ENCODE data around the gene ACVR1B.

ACVR1B gene

GRCh38 chr12:52004042-52004648 lies 52.6 kb downstream of the ACVR1B start:
- H3K4me3 ChIP-seq (ENCODE audit: low read depth, low read length) = no peak overlapping the region
- DNase-seq (ENCODE audit: low read depth) = no peak
- TF ChIP-seq, protein P1, sequence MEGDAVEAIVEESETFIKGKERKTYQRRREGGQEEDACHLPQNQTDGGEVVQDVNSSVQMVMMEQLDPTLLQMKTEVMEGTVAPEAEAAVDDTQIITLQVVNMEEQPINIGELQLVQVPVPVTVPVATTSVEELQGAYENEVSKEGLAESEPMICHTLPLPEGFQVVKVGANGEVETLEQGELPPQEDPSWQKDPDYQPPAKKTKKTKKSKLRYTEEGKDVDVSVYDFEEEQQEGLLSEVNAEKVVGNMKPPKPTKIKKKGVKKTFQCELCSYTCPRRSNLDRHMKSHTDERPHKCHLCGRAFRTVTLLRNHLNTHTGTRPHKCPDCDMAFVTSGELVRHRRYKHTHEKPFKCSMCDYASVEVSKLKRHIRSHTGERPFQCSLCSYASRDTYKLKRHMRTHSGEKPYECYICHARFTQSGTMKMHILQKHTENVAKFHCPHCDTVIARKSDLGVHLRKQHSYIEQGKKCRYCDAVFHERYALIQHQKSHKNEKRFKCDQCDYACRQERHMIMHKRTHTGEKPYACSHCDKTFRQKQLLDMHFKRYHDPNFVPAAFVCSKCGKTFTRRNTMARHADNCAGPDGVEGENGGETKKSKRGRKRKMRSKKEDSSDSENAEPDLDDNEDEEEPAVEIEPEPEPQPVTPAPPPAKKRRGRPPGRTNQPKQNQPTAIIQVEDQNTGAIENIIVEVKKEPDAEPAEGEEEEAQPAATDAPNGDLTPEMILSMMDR (IDR thresholded peaks at IDR 0.05; ENCODE audit: insufficient read depth, low read depth, low read length, missing control alignments) = peak; percentile 50

DNA sequence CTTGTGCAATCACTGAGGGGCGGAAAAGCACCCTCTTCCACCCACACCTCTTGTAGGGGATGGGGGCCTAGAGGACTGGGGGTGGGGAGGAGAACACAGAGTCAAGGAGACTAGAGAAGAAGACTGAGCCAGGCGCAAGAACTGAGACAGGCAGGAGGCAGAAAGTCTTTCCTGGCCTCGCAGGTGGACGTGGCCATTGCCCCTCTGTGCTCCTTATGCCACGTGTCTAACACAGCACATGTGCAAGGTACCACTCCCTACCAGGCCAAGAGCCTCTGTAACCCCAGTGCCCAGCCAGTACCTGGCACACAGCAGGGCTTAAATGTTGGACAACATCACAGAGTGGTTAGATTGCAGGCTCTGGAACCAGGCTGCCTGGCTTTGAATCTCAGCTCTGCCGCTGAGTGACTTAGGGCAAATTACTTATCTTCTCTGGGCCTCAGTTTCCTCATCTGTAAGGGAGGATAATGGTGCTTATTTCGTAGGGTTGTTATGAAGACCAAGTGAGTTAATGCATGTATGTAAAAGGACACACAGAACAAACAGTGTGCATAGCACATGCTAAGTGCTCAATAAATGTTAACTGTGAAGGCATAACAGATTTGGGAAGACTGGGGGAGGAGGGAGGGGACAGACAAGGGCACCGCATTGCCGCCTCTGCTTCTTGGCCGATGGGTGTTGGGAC lies 53.9 kb downstream of the ACVR1B start:
- TF ChIP-seq, protein P1 (IDR thresholded peaks at IDR 0.05; ENCODE audit: insufficient read depth, low read depth, low read length, missing control alignments) = no peak
- H3K4me3 ChIP-seq (ENCODE audit: low read depth, low read length) = no peak overlapping the region
- DNase-seq (ENCODE audit: low read depth) = no peak

DNA sequence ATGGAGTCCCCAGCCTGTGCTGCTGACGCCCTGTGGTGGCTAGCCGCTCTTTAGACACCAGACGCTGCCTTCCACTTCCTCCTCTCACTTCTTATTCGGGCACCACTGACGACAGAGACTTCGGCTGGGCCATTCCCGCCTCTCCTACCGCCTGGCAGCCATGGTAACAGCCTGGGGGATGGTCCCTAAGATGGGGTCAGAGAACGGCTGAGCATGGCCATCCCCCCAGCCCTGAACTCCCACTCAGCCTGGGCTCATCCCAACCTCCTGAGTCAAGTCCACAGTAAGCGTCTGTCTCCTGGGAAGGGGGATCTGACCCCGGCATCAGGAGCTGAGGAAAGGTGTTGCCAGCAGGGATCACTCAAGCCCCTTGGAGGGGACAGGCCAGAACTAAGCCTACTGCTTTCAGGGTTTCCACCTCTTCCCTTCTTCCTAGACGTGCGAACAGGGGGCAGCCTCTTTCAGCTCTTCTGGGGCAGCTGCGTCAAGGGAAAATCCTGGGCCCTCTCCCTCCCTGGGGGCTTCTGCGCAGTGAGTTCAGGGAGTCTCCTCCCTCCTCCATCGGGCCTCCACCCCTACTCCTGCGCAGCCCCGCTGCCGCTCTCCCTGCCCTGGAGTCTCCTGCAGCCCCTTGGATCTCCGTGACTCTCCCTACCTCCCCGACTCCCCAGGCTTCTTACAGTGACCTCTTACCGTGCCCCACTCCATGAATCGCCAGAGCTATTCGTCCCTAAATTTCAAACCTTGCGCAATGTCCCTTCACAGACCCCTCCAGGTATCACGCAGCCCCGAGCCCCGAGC lies 54.6 kb downstream of the ACVR1B start:
- H3K4me3 ChIP-seq (ENCODE audit: low read depth, low read length) = peak overlapping the region; percentile 10
- peak; percentile 73 for DNase-seq (ENCODE audit: low read depth)
- TF ChIP-seq, protein P1 (IDR thresholded peaks at IDR 0.05; ENCODE audit: insufficient read depth, low read depth, low read length, missing control alignments) = no peak

- TF ChIP-seq, protein P1 (IDR thresholded peaks at IDR 0.05; ENCODE audit: insufficient read depth, low read depth, low read length, missing control alignments) = no peak
- H3K4me3 ChIP-seq (ENCODE audit: low read depth, low read length) = peak within 1 kb of the TSS; percentile 20
- no peak for DNase-seq (ENCODE audit: low read depth)
Observed at GRCh38 chr12:52006726-52007157, 55.2 kb downstream of the ACVR1B start, which contains the start of gene TAMALIN. TAMALIN (plus strand) TSS chr12:52006946; CDS start chr12:52007020, 74 bp downstream.

DNA sequence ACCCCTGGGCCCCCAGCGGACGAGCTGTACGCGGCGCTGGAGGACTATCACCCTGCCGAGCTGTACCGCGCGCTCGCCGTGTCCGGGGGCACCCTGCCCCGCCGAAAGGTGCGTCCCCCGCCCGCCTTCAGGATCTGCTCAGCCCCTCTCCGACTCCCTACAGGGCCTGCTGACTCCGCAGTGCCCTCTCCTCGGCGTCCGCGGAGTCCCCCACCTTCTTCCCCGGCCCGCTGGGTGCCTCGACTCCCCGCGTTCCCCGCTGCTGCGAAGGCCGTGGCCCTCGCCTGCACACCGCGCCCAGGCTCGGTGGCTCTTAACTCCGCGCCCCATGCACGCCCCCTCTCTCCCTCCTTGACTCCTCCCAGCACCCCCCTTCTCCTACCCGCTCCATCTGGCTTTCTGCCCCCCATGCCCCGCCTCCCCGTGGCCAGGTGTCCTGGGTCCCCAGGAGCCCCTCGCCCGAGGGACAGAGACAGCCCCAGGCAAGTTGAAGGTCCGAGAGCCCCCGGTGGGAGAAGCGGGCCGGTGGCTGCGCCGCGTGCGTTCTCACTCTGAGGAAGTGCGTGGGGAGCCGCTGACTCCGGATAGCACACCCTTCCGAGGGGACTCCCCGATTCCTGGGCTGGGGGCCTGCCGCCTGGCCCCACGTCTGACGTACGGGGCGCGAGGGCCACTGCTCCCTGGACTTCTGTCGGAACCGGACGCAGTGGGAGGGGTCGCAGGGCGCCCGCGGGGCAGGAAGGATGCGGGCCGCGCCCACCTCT lies 55.8 kb downstream of the ACVR1B start:
- TF ChIP-seq, protein P1 (IDR thresholded peaks at IDR 0.05; ENCODE audit: insufficient read depth, low read depth, low read length, missing control alignments) = no peak
- peak overlapping the region; percentile 20 for H3K4me3 ChIP-seq (ENCODE audit: low read depth, low read length)
- no peak for DNase-seq (ENCODE audit: low read depth)

GRCh38 chr12:52007982-52008510 lies 56.5 kb downstream of the ACVR1B start:
- TF ChIP-seq, protein P1 (IDR thresholded peaks at IDR 0.05; ENCODE audit: insufficient read depth, low read depth, low read length, missing control alignments) = no peak
- no peak overlapping the region for H3K4me3 ChIP-seq (ENCODE audit: low read depth, low read length)
- DNase-seq (ENCODE audit: low read depth) = no peak
